OCI-LY1 (cell line): ENCODE data around the gene HSD3B2.
A peak's percentile ranks its signal among the peaks of the same experiment; 100 is the strongest.

Experiments used
- EZH2 ChIP-seq: fragments of 200-600 bp; sonication (generic), shearing (Covaris generic); IDR thresholded peaks from 2 replicates; pipeline ENCODE4 v1.8.0; 2017; ENCODE audit warnings: borderline replicate concordance, mixed run types, mild to moderate bottlenecking, antibody characterized with exemption, low read length, moderate library complexity, mixed read lengths
- TF ChIP-seq, protein P1 (sequence below): fragments of 200-600 bp; sonication (generic), shearing (Covaris generic); IDR thresholded peaks from 2 replicates; pipeline ENCODE4 v1.5.1; 2017; ENCODE audit warnings: mild to moderate bottlenecking, antibody characterized with exemption, low read length, moderate library complexity, mixed read lengths

DNA sequence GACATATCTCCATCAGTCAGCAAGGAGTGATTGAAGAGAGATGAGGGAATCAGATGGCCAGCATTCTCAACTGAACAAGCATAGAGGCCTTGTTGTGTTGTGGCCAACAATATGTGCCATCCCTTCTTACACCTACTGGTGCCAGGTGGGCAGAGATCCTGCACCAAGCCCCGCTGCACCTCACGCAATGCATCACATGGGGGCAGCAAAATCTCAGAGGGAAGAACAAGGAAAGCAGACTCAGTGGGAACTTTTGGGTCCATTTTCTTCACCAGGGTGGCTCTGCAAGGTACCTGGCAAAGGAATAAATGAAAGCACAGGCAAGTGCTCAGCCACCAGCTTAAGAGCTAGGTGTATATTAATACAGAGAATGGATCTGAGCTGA, 33.2 kb downstream of the HSD3B2 start:
- TF ChIP-seq, protein P1, sequence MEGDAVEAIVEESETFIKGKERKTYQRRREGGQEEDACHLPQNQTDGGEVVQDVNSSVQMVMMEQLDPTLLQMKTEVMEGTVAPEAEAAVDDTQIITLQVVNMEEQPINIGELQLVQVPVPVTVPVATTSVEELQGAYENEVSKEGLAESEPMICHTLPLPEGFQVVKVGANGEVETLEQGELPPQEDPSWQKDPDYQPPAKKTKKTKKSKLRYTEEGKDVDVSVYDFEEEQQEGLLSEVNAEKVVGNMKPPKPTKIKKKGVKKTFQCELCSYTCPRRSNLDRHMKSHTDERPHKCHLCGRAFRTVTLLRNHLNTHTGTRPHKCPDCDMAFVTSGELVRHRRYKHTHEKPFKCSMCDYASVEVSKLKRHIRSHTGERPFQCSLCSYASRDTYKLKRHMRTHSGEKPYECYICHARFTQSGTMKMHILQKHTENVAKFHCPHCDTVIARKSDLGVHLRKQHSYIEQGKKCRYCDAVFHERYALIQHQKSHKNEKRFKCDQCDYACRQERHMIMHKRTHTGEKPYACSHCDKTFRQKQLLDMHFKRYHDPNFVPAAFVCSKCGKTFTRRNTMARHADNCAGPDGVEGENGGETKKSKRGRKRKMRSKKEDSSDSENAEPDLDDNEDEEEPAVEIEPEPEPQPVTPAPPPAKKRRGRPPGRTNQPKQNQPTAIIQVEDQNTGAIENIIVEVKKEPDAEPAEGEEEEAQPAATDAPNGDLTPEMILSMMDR = peak; percentile 42; the same call in 1 of the 2 replicates
- TF ChIP-seq EZH2 = no peak
